ENCODE measurements around the gene CDH22. TPM values are rescaled to one million over a fixed set of nuclear protein-coding genes. Genes with fewer than 3 reads are reported as not detected.

CDH22 gene
- total and polyA plus RNA-seq, 9 of the 15 experiments (the other 6 are each of a cell fraction or from before 2014, with no cell fraction given), result 0.07 to 0.08 TPM; not detected in 7

GRCh38 chr20:46265539-46265938 lies 42.8 kb downstream of the CDH22 start:
- Histone ChIP-seq H3K4me2 (ENCODE audit: insufficient read depth, low read length) (no peak overlapping the region), H3K4me3 (no peak overlapping the region), H4K20me1 (replicated peaks; ENCODE audit: control insufficient read depth, insufficient read depth, low read length) (no peaks in the 10 kb centered on the region; the same call in 1 of the 2 replicates), H3K36me3 (ENCODE audit: control insufficient read depth, insufficient read depth, low read length) (no peaks in the 10 kb centered on the region), H3K27me3 (ENCODE audit: control insufficient read depth in 2 of 2, insufficient read depth in 2 of 2, low read length in 2 of 2) (peaks cover 0 to 23% of the 10 kb centered on the region in 2 experiments; a peak in 2 of 5 replicates), H3K9ac (ENCODE audit: insufficient read depth in 1 of 2, low read depth in 2 of 2, low read length in 2 of 2) (no peak overlapping the region), H3K79me2 (ENCODE audit: control insufficient read depth, insufficient read depth, low read length) (no peaks in the 10 kb centered on the region), H3K9me1 (ENCODE audit: control insufficient read depth, insufficient read depth, low read length) (peaks cover 3% of the 10 kb centered on the region), H2AFZ (ENCODE audit: low read depth, low read length) (no peak overlapping the region), H3K9me3 (replicated peaks; ENCODE audit: control insufficient read depth, insufficient read depth, low read depth, low read length) (no peaks in the 10 kb centered on the region; the same call in 1 of the 2 replicates), H3K4me1 (replicated peaks in 1 of 2; ENCODE audit: control insufficient read depth in 2 of 2, insufficient read depth in 2 of 2, low read length in 2 of 2) (no peaks in the 10 kb centered on the region), H3K27ac (ENCODE audit: extremely low read depth, low read depth, low read length) (no peak overlapping the region)
- no peak for ATAC-seq
- BruUV-seq (replicated peaks), result no TSS peak
- CTCF ChIA-PET (ENCODE audit: low intra/inter-chr PET ratio), result no interaction called here
- DNase-seq (ENCODE audit: extremely low read depth in 1 of 4, low spot score in 3 of 4), result no peak
- POLR2A ChIA-PET, result interaction anchor here (1.2 kb wide), 1 partner anchor 24 kb away, joined by 3 read pairs; no protein-coding TSS in a partner anchor
- FAIRE-seq, result no peak
- in situ Hi-C loops (cut with MboI) (no loop called here), intact Hi-C loops (cut with micrococcal nuclease) (no loop called here)
- 0% methylated on average over 2 of the region's 2 CpGs for WGBS (ENCODE audit: insufficient coverage, low coverage, missing lambda C conversion rate)
- TF ChIP-seq ZNF146 (CRISPR knock-in tag; IDR thresholded peaks at IDR 0.05; ENCODE audit: unreplicated experiment) (peak; percentile 97), NR4A1 (CRISPR knock-in tag; IDR thresholded peaks at IDR 0.05) (no peak), NR4A1 (tag; IDR thresholded peaks at IDR 0.05) (no peak), NFIX (CRISPR knock-in tag; IDR thresholded peaks at IDR 0.05; ENCODE audit: low read depth) (no peak), HBP1 (CRISPR knock-in tag; IDR thresholded peaks at IDR 0.05) (no peak), RHOXF2B (CRISPR knock-in tag; conservative IDR thresholded peaks at IDR 0.05) (no peak), ZNF121 (CRISPR knock-in tag; conservative IDR thresholded peaks at IDR 0.05) (no peak), ZHX1 (conservative IDR thresholded peaks at IDR 0.05; ENCODE audit: low read length) (no peak), ZNF785 (CRISPR knock-in tag; IDR thresholded peaks at IDR 0.05) (no peak), SMAD3 (CRISPR knock-in tag; conservative IDR thresholded peaks at IDR 0.05) (no peak), NUFIP1 (IDR thresholded peaks at IDR 0.05; ENCODE audit: partially characterized antibody) (no peak), BCOR (IDR thresholded peaks at IDR 0.05) (peak; percentile 63), SMARCA5 (IDR thresholded peaks at IDR 0.05) (0 out of 2 replicates have a peak, but pooled peaks have one; percentile 17), RBM39 (optimal IDR thresholded peaks at IDR 0.05; ENCODE audit: low read depth, low read length) (no peak), HDAC2 (IDR thresholded peaks at IDR 0.05) (no peak), HMG20A (CRISPR knock-in tag; conservative IDR thresholded peaks at IDR 0.05) (no peak), TRIM24 (IDR thresholded peaks at IDR 0.05) (no peak), POLR2AphosphoS2 (IDR thresholded peaks at IDR 0.05; ENCODE audit: low read length) (no peak), ZNF277 (CRISPR knock-in tag; IDR thresholded peaks at IDR 0.05; ENCODE audit: borderline replicate concordance) (no peak), SMAD2 (IDR thresholded peaks at IDR 0.05; ENCODE audit: low read depth, low read length) (no peak), HMG20B (CRISPR knock-in tag; IDR thresholded peaks at IDR 0.05) (no peak)
